Right ventricle myocardium superior (tissue), 1 donor: ENCODE measurements around the gene FAM174A. TPM values are rescaled to one million over a fixed set of nuclear protein-coding genes. Genes with fewer than 3 reads are reported as not detected.

ENCODE experiments used
- ATAC-seq: fragments of 200-7000 bp; cut with Tn5 transposase; one replicate; pipeline ENCODE4 v1.9.1; 2020; ENCODE audit warnings: mild to moderate bottlenecking; ENCODE audit not compliant: poor library complexity
- DNase-seq: peaks from one replicate; pipeline ENCODE4 v3.0.0-alpha.2; 2020
- intact Hi-C: fragments of 100-400 bp; cut with DNase I; formaldehyde crosslinking; loops from one replicate; pipeline ENCODE4 v1.11.2; 2022
- long read RNA-seq: library from polyadenylated mRNA; unstranded; transcript quantifications from one replicate; pipeline ENCODE4 v2.0.0, GENCODE V29; 2021
- total RNA-seq: library from RNA; stranded (reverse); fragmentation: NEBNext Ultra II Directional; extraction: Animal tissue kit (Norgen Biotek cat#: 25700); gene quantifications from one replicate; pipeline ENCODE4 v1.2.1, GENCODE V29; 2021
- donor health status: DM: no; HTN: yes; CAD: no; lungs with severe emphysema.

Gene FAM174A
- total RNA-seq: 14.4 TPM
- long read RNA-seq, transcript FAM174A-201 (3 exons, 1,356 nt): major isoform, 17 of 17 reads
- long read RNA-seq, partial matches to known transcripts: 0 of 17 reads
- long read RNA-seq, other reads (novel, unspliced or antisense): 0 of 17 reads

DNA sequence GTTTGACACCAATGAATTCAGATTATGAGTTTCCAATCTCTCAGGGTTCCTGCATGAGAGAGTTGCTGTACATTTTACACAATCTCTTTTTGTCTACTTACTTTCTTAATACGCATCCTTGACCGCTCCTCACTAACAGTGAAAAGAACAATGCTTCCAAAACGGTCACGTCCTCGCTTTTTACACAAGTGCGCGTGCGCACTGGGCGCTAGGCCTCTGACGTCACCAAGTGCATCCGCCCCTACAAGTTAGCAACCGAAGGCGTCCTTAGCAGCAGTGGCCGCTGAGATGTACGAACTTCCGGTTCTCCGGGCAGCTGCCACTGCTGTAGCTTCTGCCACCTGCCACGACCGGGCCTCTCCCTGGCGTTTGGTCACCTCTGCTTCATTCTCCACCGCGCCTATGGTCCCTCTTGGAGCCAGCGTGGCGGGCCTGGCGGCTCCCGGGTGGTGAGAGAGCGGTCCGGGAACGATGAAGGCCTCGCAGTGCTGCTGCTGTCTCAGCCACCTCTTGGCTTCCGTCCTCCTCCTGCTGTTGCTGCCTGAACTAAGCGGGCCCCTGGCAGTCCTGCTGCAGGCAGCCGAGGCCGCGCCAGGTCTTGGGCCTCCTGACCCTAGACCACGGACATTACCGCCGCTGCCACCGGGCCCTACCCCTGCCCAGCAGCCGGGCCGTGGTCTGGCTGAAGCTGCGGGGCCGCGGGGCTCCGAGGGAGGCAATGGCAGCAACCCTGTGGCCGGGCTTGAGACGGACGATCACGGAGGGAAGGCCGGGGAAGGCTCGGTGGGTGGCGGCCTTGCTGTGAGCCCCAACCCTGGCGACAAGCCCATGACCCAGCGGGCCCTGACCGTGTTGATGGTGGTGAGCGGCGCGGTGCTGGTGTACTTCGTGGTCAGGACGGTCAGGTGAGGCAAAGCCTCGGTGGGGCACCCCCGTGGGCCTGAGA, at the start of gene FAM174A:
Gene FAM174A, plus strand, starts transcription at position 315 of the 946 bp plus-strand sequence. Its CDS starts 157 bp downstream, at position 472.
- ATAC-seq: peak; percentile 100
- intact Hi-C loops: no loop called here
- peak; percentile 97 for DNase-seq

DNA sequence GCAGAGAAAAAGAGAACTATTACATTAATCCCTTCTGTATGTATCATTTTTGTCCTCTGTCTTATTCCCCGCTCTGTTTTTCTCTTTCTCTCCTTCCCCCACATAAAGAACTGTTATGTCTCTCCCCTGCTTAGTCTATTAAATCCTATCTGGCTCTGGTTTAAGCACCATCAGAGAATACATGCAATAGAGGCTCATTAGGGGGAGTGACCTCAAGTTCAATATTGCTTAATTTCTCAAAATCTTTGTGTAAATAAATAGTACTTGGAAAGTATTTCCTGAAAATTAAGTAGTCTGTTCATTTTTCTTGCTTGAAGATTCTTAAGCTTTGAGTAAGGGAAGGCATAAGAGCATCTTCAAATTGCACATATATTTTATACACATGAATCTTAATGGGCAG, 41.2 kb upstream of the FAM174A start:
- intact Hi-C loops: no loop called here
- no peak for ATAC-seq
- DNase-seq: no peak

DNA sequence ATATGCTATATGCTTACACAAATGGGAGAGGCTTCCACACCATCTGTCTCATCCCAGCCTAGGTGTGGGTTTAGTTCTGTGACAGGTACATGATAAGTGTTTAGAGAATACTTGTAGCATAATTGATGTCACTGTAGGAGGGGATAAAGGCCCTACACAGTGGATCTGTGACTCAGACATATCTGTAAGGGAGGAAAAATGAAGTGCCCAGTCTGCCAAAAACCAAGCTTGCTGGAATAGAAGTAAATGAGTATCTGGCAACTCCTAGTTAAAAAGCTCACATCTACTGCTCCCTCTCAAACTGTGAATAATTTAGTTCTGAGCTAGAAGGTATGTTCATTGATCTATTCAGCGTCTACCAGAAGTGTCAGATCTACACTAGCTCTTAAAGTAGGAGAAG, 38.9 kb upstream of the FAM174A start:
- intact Hi-C loops: no loop called here
- no peak for DNase-seq
- no peak for ATAC-seq

DNA sequence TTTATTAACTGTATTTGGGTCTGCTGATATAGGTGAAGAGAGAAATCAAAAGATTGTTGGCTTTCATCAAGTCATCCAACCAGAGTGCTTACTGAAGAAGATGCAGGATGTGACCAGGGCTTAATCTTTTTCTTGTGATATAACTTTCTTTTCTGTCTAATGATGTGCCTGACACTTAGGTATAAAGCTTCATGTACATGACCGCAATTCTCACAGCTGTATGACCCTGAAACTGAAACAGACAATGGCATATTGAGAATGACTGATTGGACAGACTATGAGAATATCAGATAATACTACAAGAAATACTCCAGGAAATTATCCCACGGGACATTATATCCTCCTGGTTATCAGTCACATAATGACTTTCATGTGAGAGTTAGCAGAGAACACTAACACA, 32.5 kb upstream of the FAM174A start:
- ATAC-seq: no peak
- DNase-seq: no peak
- intact Hi-C loops: no loop called here

DNA sequence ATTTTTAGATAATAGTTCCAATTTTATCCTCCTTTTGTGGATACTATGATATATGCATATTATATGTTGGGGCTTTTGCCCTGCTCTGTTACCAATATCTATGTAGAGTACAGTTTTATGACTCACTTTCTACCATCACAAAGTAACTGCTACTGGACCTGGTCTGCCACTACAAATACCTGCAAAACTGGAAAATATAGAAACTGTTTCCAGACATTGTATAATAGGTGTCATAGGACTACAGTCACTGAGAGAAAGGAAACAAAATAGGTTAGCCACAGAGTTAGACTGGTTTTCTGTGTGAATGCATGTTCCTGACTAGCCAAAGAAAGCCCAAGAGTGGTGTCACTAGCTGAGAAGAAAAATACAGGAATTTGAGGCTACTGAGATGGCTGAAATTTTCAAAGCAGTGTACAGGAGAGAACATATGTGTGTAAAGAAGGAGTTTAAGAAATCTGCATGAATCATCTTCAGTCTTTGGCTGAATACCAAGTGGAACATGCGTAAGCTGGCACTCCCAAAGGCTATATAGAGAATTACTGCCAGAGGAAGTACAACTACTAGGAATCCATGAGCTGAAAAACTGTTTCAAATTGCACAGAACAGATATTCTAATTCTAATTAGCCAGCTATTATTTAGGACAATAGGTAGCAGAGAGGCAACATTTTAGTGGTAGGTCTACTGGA, 29.0 kb upstream of the FAM174A start:
- DNase-seq (no peak), ATAC-seq (no peak)
- intact Hi-C loops: no loop called here

DNA sequence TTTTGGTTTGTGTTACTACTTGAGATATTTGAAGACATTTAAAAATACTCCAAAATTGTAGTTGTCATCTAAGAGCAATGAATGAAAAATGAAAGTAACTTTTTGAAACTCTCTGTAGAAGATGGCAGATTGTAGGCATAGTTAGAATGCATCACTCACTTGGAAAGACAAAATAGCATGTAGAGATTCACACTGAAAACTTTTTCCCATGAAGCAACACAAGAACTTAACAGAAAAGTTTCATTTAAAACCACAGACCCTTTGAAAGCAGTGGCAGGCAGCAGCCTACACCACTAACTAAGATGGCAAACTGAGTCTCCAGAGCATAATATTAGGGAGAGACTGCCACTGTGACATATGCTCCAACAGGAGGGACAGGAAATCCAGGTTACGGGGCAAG, 18.9 kb upstream of the FAM174A start:
- intact Hi-C loops: no loop called here
- ATAC-seq (no peak), DNase-seq (no peak)

DNA sequence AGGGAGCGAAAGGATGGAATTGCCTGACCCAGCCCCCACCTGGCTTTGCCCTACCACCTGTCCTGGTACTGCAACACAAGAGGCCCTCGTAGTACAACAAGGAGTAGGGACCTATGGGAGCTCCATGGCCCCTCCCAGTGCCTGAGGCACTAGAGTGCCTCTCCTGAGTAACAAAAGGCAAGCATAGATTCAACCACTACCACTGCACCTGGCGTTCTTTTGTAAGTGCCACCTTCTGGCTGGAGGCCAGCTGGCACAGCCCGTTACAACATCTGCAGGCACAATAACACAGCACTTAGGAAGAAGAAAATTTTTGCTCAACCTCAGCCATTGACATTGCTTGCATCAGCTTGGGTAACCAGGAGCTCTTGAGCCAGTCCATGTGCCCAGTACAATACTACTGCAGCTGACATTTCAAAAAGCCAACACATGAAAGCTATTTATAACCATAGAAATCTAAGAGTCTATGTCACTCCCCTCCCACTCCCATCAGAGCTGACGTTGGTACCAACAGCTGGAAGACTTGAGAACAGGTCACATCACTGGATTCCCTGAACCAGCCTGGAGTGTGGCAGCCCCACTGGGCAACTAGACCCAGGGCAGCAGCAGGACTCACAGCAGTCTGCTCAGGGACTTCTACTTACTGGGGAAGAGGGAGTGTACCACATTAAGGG, 17.7 kb upstream of the FAM174A start:
- intact Hi-C loops: no loop called here
- no peak for DNase-seq
- no peak for ATAC-seq

DNA sequence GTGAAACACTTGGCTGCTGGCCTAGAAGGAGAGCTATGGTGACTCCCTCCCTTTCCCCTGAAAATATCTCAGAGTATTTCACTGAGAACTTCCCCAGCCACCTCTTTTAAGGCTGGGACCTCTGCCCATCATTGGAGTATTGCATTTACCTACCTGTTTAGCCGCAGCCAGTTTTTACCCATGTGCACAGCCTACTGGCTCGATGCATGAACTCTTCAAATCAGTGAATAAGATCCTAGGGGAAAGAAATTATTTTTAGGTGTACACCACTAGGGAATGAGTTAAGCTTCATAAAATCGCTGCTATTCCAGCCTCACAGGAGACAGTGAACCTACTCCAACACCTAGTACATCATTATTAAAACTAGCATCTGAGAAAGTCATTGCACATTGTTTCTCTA, 16.8 kb upstream of the FAM174A start:
- DNase-seq (no peak), ATAC-seq (no peak)
- intact Hi-C loops: no loop called here

DNA sequence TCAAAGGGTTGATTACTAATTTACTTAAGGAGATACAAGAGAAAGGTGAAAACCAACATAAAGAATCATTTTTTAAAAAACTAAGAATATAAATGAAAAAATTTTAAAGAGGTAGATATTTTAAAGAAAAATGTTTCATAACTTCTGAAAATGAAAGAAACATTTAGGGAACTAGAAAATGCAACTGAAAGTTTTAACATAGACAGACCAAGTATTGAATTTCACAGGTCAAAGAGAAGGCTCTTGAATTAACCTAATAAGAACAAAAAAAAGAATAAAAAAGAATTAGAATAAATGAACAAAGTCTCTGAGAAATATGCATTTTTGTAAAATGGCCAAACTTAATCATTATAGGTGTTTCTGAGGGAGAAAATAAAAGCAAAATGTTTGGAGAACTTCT, 16.1 kb upstream of the FAM174A start:
- no peak for ATAC-seq
- DNase-seq: no peak
- intact Hi-C loops: no loop called here

DNA sequence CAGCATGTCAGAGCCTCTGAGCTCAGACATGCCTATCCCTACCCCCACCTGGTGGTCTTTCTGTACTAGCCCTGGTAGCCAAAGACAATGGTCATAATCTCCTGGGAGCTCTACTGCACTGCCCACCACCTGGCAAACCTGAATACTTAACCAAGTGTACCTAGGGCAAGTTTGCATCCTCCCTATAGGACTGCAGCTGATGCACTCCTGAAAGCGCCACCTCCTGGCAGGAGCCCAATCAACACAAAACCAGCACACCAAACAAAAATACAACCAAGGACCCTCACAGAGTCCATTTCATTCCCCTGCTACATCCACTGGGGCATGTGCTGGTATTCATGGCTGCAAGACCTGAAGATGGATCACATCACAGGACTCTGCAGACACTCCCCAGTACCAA, 14.8 kb upstream of the FAM174A start:
- ATAC-seq: no peak
- DNase-seq: no peak
- intact Hi-C loops: no loop called here

DNA sequence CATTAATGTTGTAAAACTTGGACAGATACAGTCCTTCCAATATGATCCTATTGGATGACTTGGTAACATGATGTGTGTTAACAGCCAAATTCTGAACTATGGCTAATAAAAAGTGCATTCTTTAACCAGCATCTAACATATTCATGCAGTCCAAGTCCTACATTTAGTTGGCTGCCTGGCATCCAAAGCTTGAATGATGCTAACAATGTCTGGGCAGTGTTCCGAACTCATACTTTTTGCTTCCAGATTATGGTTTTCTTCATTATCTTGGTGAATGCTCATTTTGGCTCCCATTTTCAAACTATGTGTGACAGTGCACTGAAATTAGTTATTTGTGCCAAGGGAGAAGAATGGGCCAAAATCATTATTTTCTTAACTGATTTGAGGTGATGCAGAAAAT, 2.8 kb downstream of the FAM174A start:
- DNase-seq (no peak), ATAC-seq (no peak)
- intact Hi-C loops: no loop called here

DNA sequence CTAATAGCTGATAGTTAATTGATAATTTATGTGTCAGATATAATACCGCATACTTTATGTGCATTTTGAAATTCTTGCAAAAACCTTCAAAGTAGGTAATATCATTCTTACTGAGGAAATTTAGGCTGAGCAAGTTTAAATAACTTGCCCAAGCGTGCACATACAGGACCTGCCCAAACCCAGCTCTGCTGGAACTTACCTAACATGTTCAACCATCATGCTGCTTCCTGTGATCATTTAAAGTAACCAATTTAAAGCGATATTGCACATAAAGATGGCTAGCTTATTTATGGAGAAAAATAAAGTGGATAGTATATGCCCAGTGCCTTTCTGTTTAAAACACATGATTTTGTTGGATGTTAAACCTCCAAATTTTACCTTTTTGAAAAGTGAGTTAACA, 4.3 kb downstream of the FAM174A start:
- intact Hi-C loops: no loop called here
- ATAC-seq (no peak), DNase-seq (no peak)

DNA sequence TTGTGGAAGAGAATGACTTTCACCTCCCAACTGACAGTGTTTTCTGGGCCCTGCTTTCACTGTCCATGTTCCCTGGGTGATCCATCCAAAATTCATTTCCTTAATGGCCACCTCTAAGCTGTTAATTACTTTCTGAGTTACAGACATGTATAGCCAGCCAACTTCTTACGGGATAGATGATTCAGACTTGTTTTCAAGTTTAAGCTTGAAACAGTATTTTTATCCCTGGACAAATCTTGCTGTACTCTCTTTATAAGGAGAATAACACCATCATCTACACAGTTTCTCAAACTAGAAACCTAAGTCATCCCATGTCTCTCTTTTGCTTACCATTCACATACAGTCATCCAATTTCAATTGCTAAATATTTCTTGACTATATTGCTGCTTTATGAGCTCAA, 6.9 kb downstream of the FAM174A start:
- intact Hi-C loops: no loop called here
- no peak for ATAC-seq

DNA sequence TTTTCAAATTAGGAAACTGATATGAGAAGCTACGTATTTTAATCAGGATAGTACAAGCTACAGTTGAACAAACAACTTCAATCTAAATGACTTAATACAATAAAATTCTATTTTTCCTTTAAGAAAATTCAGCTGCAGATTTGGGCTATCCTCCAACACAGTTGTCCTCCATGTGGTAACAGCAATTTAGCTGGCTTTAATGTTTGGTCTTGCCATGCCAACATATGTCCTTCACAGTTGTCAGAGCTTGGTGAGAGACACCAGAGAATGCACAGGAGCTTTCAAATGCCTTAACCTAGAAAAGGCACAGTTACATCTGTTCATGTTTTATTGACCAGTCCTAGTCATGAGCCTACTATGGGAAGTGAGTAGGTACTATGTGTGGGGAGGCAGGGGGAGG, 10.8 kb downstream of the FAM174A start:
- DNase-seq (no peak), ATAC-seq (no peak)
- intact Hi-C loops: no loop called here

More for the DNA sequence above, 6.9 kb downstream of the FAM174A start:
- no peak for DNase-seq

DNA sequence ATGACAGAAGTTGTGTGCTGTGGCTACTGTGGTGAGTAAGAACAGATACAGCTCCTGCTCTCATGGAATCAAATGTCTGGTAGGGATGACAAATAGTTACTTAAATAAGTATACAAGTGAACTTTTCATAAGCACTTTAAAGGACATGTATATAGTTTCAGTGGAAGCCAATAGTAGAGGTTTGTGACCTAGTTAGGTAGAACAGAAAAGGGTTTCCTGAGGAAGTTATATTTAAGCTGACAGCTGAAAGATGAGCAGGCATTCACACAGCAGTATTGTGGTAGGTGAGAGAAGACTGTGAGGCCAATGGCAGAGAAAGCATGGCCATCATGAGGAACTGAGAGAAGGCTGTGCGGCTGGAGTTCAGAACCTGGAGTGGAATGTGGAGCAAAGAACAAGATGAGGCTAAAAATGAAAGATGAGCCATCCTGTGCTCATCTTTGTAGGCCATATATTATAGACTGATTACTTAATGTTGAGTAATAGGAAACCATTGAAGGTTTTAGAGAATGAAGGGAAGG, 15.4 kb downstream of the FAM174A start:
- ATAC-seq: no peak
- no peak for DNase-seq
- intact Hi-C loops: no loop called here

DNA sequence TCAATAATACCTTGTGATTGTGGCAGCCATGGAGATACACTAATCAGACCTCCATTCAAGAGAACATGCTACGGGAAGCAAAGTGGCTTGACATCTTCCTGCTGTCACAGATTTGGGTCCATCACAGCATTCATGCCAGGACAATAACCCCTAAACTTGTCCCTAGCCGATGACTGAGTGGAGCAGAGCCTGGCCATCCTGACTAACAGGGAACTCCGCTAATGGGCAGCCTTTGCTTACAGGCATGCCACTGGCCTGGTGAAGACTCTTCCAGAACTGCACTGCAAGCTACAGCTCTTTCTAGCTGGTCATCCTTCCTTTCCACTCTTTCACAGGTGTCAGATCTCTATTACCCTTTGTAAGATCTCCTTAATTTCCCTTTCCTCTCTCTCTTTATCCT, 16.0 kb downstream of the FAM174A start:
- DNase-seq: no peak
- no peak for ATAC-seq

DNA sequence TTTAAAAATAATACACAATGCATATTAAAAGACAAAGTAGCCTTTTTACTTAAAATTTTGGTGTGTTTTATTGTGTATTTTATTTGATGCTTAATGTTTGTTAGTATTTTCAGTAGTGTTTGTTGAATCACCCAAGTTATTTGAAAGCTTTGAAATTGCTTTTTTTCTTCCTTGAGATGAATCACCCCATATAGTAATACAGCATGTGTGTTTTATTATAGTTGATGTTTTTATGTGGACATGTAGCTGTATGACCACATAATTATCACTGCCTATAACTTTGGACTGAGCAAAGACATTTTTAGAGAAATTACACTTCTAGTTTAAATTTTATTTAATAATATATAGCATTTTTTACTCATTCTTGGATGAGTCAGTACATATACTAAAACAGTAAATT, 18.0 kb downstream of the FAM174A start:
- ATAC-seq (no peak), DNase-seq (no peak)
- intact Hi-C loops: no loop called here

More for the DNA sequence above, 16.0 kb downstream of the FAM174A start:
- intact Hi-C loops: no loop called here

DNA sequence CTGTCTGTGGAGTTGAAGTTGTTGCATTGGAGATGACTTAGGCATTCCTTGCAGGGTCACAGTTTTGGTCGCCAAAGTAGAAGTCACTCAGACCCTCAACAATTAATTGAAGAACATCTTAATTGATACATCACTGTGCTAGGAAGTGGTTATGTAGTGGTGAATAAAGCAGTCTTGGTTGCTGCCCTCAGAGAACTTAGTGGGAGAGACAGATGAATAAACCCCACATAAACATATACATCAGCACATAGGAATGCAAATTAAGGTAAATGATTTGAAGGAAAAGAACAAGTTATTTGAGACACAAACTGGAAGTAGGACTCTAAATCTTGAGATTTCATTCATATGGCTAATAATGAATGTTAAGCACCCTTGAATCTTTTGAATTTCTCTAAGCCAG, 25.7 kb downstream of the FAM174A start:
- DNase-seq: no peak
- intact Hi-C loops: no loop called here
- no peak for ATAC-seq

DNA sequence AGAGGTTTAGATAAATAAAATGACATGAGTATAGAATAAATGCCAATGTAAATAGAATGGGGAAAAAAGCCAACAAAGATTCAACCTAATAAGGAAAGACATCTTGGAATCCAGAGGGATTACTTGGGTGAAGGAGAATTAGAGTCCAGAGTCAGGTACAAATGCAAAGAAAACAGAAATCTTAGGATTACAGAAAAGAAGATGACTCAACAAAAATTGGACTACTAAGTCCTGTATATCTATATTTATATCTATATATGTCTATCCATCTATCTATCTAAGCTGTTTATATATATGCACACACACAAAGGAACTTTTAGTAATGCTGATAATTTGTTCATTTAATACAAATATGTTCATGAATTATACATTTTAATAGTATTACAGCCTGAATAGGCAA, 27.6 kb downstream of the FAM174A start:
- intact Hi-C loops: no loop called here
- DNase-seq (no peak), ATAC-seq (no peak)
